ENCODE results near the gene SLC25A21. TPM values are rescaled to one million over a fixed set of nuclear protein-coding genes. Genes with fewer than 3 reads are reported as not detected.
"Not testable (repeated sequence)": the region's sequence is repeated elsewhere in the genome, so short reads cannot be mapped to it uniquely, and the experiment has no call there.

Gene SLC25A21
- total and polyA plus RNA-seq, 10 of the 15 experiments (the other 5 are each of a cell fraction or from before 2014, with no cell fraction given): 0.06 to 0.72 (median 0.17) TPM; not detected in 3

- Histone ChIP-seq H3K27ac (ENCODE audit: control insufficient read depth, insufficient read depth) (no peak overlapping the region), H3K4me2 (ENCODE audit: control insufficient read depth, insufficient read depth) (no peak overlapping the region), H2AFZ (ENCODE audit: control insufficient read depth, low read depth, low read length) (no peak overlapping the region), H3K4me3 (no peak overlapping the region), H3K9me3 (replicated peaks; ENCODE audit: control insufficient read depth, insufficient read depth, low read length) (no peaks in the 10 kb centered on the region), H3K27me3 (replicated peaks in 1 of 2; ENCODE audit: control insufficient read depth in 2 of 2, insufficient read depth in 2 of 2, low read length in 1 of 2) (no peaks in the 10 kb centered on the region), H3K4me1 (ENCODE audit: control insufficient read depth, insufficient read depth, low read length) (no peaks in the 10 kb centered on the region), H3K79me2 (ENCODE audit: control insufficient read depth, insufficient read depth, low read length) (no peaks in the 10 kb centered on the region), H3K9ac (ENCODE audit: control insufficient read depth, insufficient read depth, low read length) (no peak overlapping the region), H3K36me3 (ENCODE audit: control insufficient read depth in 2 of 2, insufficient read depth in 2 of 2, low read length in 1 of 2) (no peaks in the 10 kb centered on the region), H4K20me1 (ENCODE audit: control insufficient read depth, insufficient read depth) (no peaks in the 10 kb centered on the region)
- intact Hi-C loops (cut with micrococcal nuclease; ENCODE audit: unreplicated experiment) (no loop called here), in situ Hi-C loops (cut with MboI) (no loop called here)
- ChIA-PET RAD21 (ENCODE audit: unreplicated experiment) (no interaction called here), CTCF (no interaction called here), SMC1A (ENCODE audit: uncharacterized antibody, unreplicated experiment) (no interaction called here), POLR2A (no interaction called here)
- no peak for ATAC-seq
- BruUV-seq (replicated peaks): no TSS peak
- WGBS (ENCODE audit: insufficient coverage, insufficient replicate concordance, low lambda C conversion rate, missing lambda C conversion rate): 8% methylated on average over 3 of the region's 3 CpGs
- DNase-seq (ENCODE audit: low read depth, low spot score): no peak
- no peak for FAIRE-seq
- TF ChIP-seq MEF2B (IDR thresholded peaks at IDR 0.05; ENCODE audit: partially characterized antibody, poor library complexity, severe bottlenecking): no peak
- TF ChIP-seq FOXM1 (IDR thresholded peaks at IDR 0.05; ENCODE audit: low read depth, low read length): no peak
- TF ChIP-seq SMAD5 (IDR thresholded peaks at IDR 0.05; ENCODE audit: low read depth): no peak
- TF ChIP-seq ZBED1 (IDR thresholded peaks at IDR 0.05; ENCODE audit: borderline replicate concordance): no peak
- TF ChIP-seq HDAC2 (IDR thresholded peaks at IDR 0.05): no peak
- TF ChIP-seq CHD4 (IDR thresholded peaks at IDR 0.05): no peak
These were observed 190.4 kb downstream of the SLC25A21 start for GRCh38 chr14:36981832-36982529.

GRCh38 chr14:36980413-36980812, 192.0 kb downstream of the SLC25A21 start:
- H3K27ac ChIP-seq (ENCODE audit: control insufficient read depth, insufficient read depth); BruUV-seq (replicated peaks); RAD21 ChIA-PET (ENCODE audit: unreplicated experiment); H3K4me1 ChIP-seq (ENCODE audit: control insufficient read depth, insufficient read depth, low read length); H3K27me3 ChIP-seq (replicated peaks in 1 of 2; ENCODE audit: control insufficient read depth in 2 of 2, insufficient read depth in 2 of 2, low read length in 1 of 2); H3K36me3 ChIP-seq (ENCODE audit: control insufficient read depth in 2 of 2, insufficient read depth in 2 of 2, low read length in 1 of 2); in situ Hi-C loops (cut with MboI); H3K79me2 ChIP-seq (ENCODE audit: control insufficient read depth, insufficient read depth, low read length); POLR2A ChIA-PET; H3K9me3 ChIP-seq (replicated peaks; ENCODE audit: control insufficient read depth, insufficient read depth, low read length); H3K4me2 ChIP-seq (ENCODE audit: control insufficient read depth, insufficient read depth); H3K9ac ChIP-seq (ENCODE audit: control insufficient read depth, insufficient read depth, low read length); intact Hi-C loops (cut with micrococcal nuclease; ENCODE audit: unreplicated experiment); CTCF ChIA-PET; FAIRE-seq; ATAC-seq; H2AFZ ChIP-seq (ENCODE audit: control insufficient read depth, low read depth, low read length); SMC1A ChIA-PET (ENCODE audit: uncharacterized antibody, unreplicated experiment); H3K4me3 ChIP-seq; DNase-seq (ENCODE audit: low read depth, low spot score); H4K20me1 ChIP-seq (ENCODE audit: control insufficient read depth, insufficient read depth): not testable (repeated sequence)
- WGBS (ENCODE audit: insufficient coverage, insufficient replicate concordance, low lambda C conversion rate, missing lambda C conversion rate): 7% methylated on average over 4 of the region's 4 CpGs

All from GM12878 (cell line).